Measurements from ENCODE around the gene CFAP52.

The CFAP52 gene

GRCh38 chr17:9533441-9533840 is 43.0 kb upstream of the CFAP52 start:
- POLR2A ChIA-PET: no interaction called here
- TF ChIP-seq CTCF (IDR thresholded peaks at IDR 0.05; ENCODE audit: control extremely low read depth, extremely low read depth, low read depth, missing control alignments): no peak
- CTCF ChIA-PET: interaction anchor here (1.1 to 2.0 kb wide), 3 partner anchors 10 to 17 kb away, joined by 3 to 7 read pairs (median 5); no protein-coding TSS in a partner anchor
- DNase-seq (ENCODE audit: extremely low spot score): no peak

GRCh38 chr17:9536061-9536460 is 40.4 kb upstream of the CFAP52 start:
- POLR2A ChIA-PET: no interaction called here
- no peak for DNase-seq (ENCODE audit: extremely low spot score)
- CTCF ChIA-PET: interaction anchor here (1.2 kb wide), 1 partner anchor 18 kb away, joined by 3 read pairs; no protein-coding TSS in a partner anchor
- no peak for TF ChIP-seq CTCF (IDR thresholded peaks at IDR 0.05; ENCODE audit: control extremely low read depth, extremely low read depth, low read depth, missing control alignments)

GRCh38 chr17:9537177-9537776 is 39.2 kb upstream of the CFAP52 start:
- no peak for TF ChIP-seq CTCF (IDR thresholded peaks at IDR 0.05; ENCODE audit: control extremely low read depth, extremely low read depth, low read depth, missing control alignments)
- no peak for DNase-seq (ENCODE audit: extremely low spot score)
- ChIA-PET CTCF (no interaction called here), POLR2A (interaction anchor here (0.6 kb wide), 1 partner anchor 852 kb away, joined by 4 read pairs; no protein-coding TSS in a partner anchor)

GRCh38 chr17:9538626-9539025 is 37.8 kb upstream of the CFAP52 start:
- DNase-seq (ENCODE audit: extremely low spot score): no peak
- TF ChIP-seq CTCF (IDR thresholded peaks at IDR 0.05; ENCODE audit: control extremely low read depth, extremely low read depth, low read depth, missing control alignments): no peak
- ChIA-PET CTCF (interaction anchor here (1.9 kb wide), 1 partner anchor 16 kb away, joined by 6 read pairs; no protein-coding TSS in a partner anchor), POLR2A (no interaction called here)

GRCh38 chr17:9541718-9542117 is 34.7 kb upstream of the CFAP52 start:
- CTCF ChIA-PET: interaction anchor here (0.9 to 1.0 kb wide), 2 partner anchors 10 to 13 kb away, joined by 3 to 4 read pairs; no protein-coding TSS in a partner anchor
- POLR2A ChIA-PET: no interaction called here
- TF ChIP-seq CTCF (IDR thresholded peaks at IDR 0.05; ENCODE audit: control extremely low read depth, extremely low read depth, low read depth, missing control alignments): no peak
- DNase-seq (ENCODE audit: extremely low spot score): no peak

GRCh38 chr17:9544221-9544620 is 32.2 kb upstream of the CFAP52 start:
- no peak for TF ChIP-seq CTCF (IDR thresholded peaks at IDR 0.05; ENCODE audit: control extremely low read depth, extremely low read depth, low read depth, missing control alignments)
- ChIA-PET POLR2A (no interaction called here), CTCF (interaction anchor here (1.3 to 2.5 kb wide), 3 partner anchors 10 to 141 kb away, joined by 3 to 5 read pairs (median 3); no protein-coding TSS in a partner anchor)
- DNase-seq (ENCODE audit: extremely low spot score): no peak
